Loucy (cell line): ENCODE measurements around the gene PIPOX.

Source experiments
- H2AFZ ChIP-seq: fragments of 200-600 bp; sonication (generic); 2 replicates; pipeline ENCODE4 v1.6.0; 2016; ENCODE audit warnings: antibody characterized with exemption, mild to moderate bottlenecking, low read length, moderate library complexity
- H3F3A ChIP-seq: fragments of 200-600 bp; 2 replicates; pipeline ENCODE4 v1.6.0; 2016; ENCODE audit warnings: antibody characterized with exemption, low read depth, mild to moderate bottlenecking
- H3K27me3 ChIP-seq: fragments of 200-600 bp; sonication (generic); 2 replicates; pipeline ENCODE4 v1.6.1; 2014; ENCODE audit warnings: low read length, mild to moderate bottlenecking; ENCODE audit not compliant: insufficient read depth, poor library complexity, severe bottlenecking
- H3K36me3 ChIP-seq: fragments of 200-600 bp; sonication (generic); 2 replicates; pipeline ENCODE4 v1.6.1; 2016; ENCODE audit warnings: low read length; ENCODE audit not compliant: insufficient read depth
- H3K4me1 ChIP-seq: fragments of 200-600 bp; sonication (generic); 2 replicates; pipeline ENCODE4 v1.5.1; 2014; ENCODE audit warnings: low read length, mild to moderate bottlenecking; ENCODE audit not compliant: insufficient read depth, poor library complexity, severe bottlenecking
- H3K4me2 ChIP-seq: fragments of 200-600 bp; sonication (generic); 2 replicates; pipeline ENCODE4 v1.6.0; 2014; ENCODE audit warnings: antibody characterized with exemption, low read length, low read depth, mild to moderate bottlenecking; ENCODE audit not compliant: poor library complexity, severe bottlenecking
- H3K4me3 ChIP-seq: fragments of 200-600 bp; sonication (generic); 2 replicates; pipeline ENCODE4 v1.5.1; 2014; ENCODE audit warnings: low read length, mild to moderate bottlenecking, mixed read lengths; ENCODE audit not compliant: poor library complexity, severe bottlenecking
- H3K79me2 ChIP-seq: fragments of 200-600 bp; sonication (generic); 2 replicates; pipeline ENCODE4 v1.6.1; 2014; ENCODE audit warnings: low read length; ENCODE audit not compliant: insufficient read depth
- H3K9ac ChIP-seq: fragments of 200-600 bp; sonication (generic); 2 replicates; pipeline ENCODE4 v1.6.0; 2014; ENCODE audit warnings: mild to moderate bottlenecking, low read depth, low read length, moderate library complexity; ENCODE audit not compliant: poor library complexity, severe bottlenecking
- H3K9me2 ChIP-seq: fragments of 200-600 bp; sonication (generic); replicated peaks from 2 replicates; pipeline ENCODE4 v1.6.1; 2016; ENCODE audit warnings: low read depth, low read length, mixed read lengths
- H3K9me3 ChIP-seq: fragments of 200-600 bp; sonication (generic); 2 replicates; pipeline ENCODE4 v1.6.1; 2014; ENCODE audit warnings: mild to moderate bottlenecking, antibody characterized with exemption, low read length, low read depth; ENCODE audit not compliant: insufficient read depth
- H4K20me1 ChIP-seq: fragments of 200-600 bp; sonication (generic); 2 replicates; pipeline ENCODE4 v1.6.0; 2014; ENCODE audit warnings: antibody characterized with exemption, low read length, mild to moderate bottlenecking; ENCODE audit not compliant: insufficient read depth, poor library complexity, severe bottlenecking
- CTCF ChIP-seq: fragments of 200-600 bp; sonication (generic); conservative IDR thresholded peaks from 2 replicates; pipeline ENCODE4 v1.5.1; 2014; ENCODE audit warnings: mild to moderate bottlenecking, antibody characterized with exemption, low read length
- EZH2phosphoT487 ChIP-seq: fragments of 200-600 bp; IDR thresholded peaks from 2 replicates; pipeline ENCODE4 v1.6.1; 2018; ENCODE audit warnings: antibody characterized with exemption, mild to moderate bottlenecking, moderate library complexity, borderline replicate concordance

The PIPOX gene

GRCh38 chr17:29012535-29012934 lies 30.4 kb upstream of the PIPOX start:
- Histone ChIP-seq H3K79me2 (no peaks in the 10 kb centered on the region), H2AFZ (no peak overlapping the region), H3F3A (no peaks in the 10 kb centered on the region), H3K36me3 (no peaks in the 10 kb centered on the region), H4K20me1 (no peaks in the 10 kb centered on the region), H3K4me2 (no peak overlapping the region), H3K4me3 (no peak overlapping the region), H3K27me3 (no peaks in the 10 kb centered on the region), H3K4me1 (no peaks in the 10 kb centered on the region), H3K9me2 (no peaks in the 10 kb centered on the region), H3K9ac (no peak overlapping the region), H3K9me3 (no peaks in the 10 kb centered on the region)
- TF ChIP-seq EZH2phosphoT487: no peak
- TF ChIP-seq CTCF: no peak

- Histone ChIP-seq H3K4me2 (no peak overlapping the region), H2AFZ (no peak overlapping the region), H3K36me3 (no peaks in the 10 kb centered on the region), H3K79me2 (no peaks in the 10 kb centered on the region), H3K27me3 (no peaks in the 10 kb centered on the region), H3K9me2 (no peaks in the 10 kb centered on the region), H4K20me1 (no peaks in the 10 kb centered on the region), H3K9ac (no peak overlapping the region), H3F3A (no peaks in the 10 kb centered on the region), H3K9me3 (no peaks in the 10 kb centered on the region), H3K4me1 (peaks cover 13% of the 10 kb centered on the region), H3K4me3 (no peak overlapping the region)
- no peak for TF ChIP-seq CTCF
- no peak for TF ChIP-seq EZH2phosphoT487
These were observed 28.2 kb upstream of the PIPOX start for GRCh38 chr17:29014716-29015115.

- peaks cover 13% of the 10 kb centered on the region for H3K4me1 ChIP-seq
- no peak overlapping the region for H3K4me2 ChIP-seq
- TF ChIP-seq EZH2phosphoT487 (no peak), CTCF (no peak)
These were observed 26.4 kb upstream of the PIPOX start for GRCh38 chr17:29016345-29017210.

More at GRCh38 chr17:29016345-29017210, 26.4 kb upstream of the PIPOX start:
- Histone ChIP-seq H3K9me2 (no peaks in the 10 kb centered on the region), H4K20me1 (no peaks in the 10 kb centered on the region), H2AFZ (no peak overlapping the region), H3K36me3 (no peaks in the 10 kb centered on the region), H3F3A (no peaks in the 10 kb centered on the region), H3K9ac (no peak overlapping the region), H3K79me2 (no peaks in the 10 kb centered on the region), H3K27me3 (no peaks in the 10 kb centered on the region), H3K4me3 (no peak overlapping the region), H3K9me3 (no peaks in the 10 kb centered on the region)
